HUES48 (cell line): ENCODE results near the gene PATJ.
"Not testable (repeated sequence)": the region's sequence is repeated elsewhere in the genome, so short reads cannot be mapped to it uniquely, and the experiment has no call there.

Experiments used
- H3K27ac ChIP-seq: one replicate; pipeline ENCODE4 v1.7.0; 2013; ENCODE audit warnings: low read depth, low read length, inconsistent platforms
- H3K27me3 ChIP-seq: 2 replicates; pipeline ENCODE4 v1.6.1; 2013; ENCODE audit warnings: mild to moderate bottlenecking, low read length; ENCODE audit not compliant: control insufficient read depth, insufficient read depth
- H3K36me3 ChIP-seq: 2 replicates; pipeline ENCODE4 v1.6.1; 2013; ENCODE audit warnings: low read length; ENCODE audit not compliant: control insufficient read depth, insufficient read depth
- H3K4me1 ChIP-seq: 2 replicates; pipeline ENCODE4 v1.6.1; 2013; ENCODE audit warnings: mild to moderate bottlenecking, low read length; ENCODE audit not compliant: control insufficient read depth, insufficient read depth
- H3K4me3 ChIP-seq: 2 replicates; pipeline ENCODE4 v1.5.1; 2013; ENCODE audit warnings: mild to moderate bottlenecking, low read depth, low read length
- H3K9ac ChIP-seq: 2 replicates; pipeline ENCODE4 v1.6.1; 2013; ENCODE audit warnings: mild to moderate bottlenecking, low read depth, low read length, moderate library complexity
- H3K9me3 ChIP-seq: 2 replicates; pipeline ENCODE4 v1.6.1; 2013; ENCODE audit warnings: low read length; ENCODE audit not compliant: control insufficient read depth, insufficient read depth

The PATJ gene

GRCh38 chr1:61724813-61725694, 17.2 kb upstream of the PATJ start, which contains the start of gene TM2D1:
Gene TM2D1, minus strand, starts transcription at chr1:61725141. Its CDS starts 21 bp downstream, at chr1:61725120.
- H3K4me1 ChIP-seq, result 0 out of 2 replicates have a peak, but pooled peaks cover 6% of the 10 kb centered on the region
- peak within 1 kb of the TSS; percentile 89 for H3K27ac ChIP-seq
- no peaks in the 10 kb centered on the region for H3K27me3 ChIP-seq
- peak within 1 kb of the TSS; percentile 94 for H3K4me3 ChIP-seq
- no peaks in the 10 kb centered on the region for H3K9me3 ChIP-seq
- H3K36me3 ChIP-seq, result peaks cover 7% of the 10 kb centered on the region
- peak within 1 kb of the TSS; percentile 93 for H3K9ac ChIP-seq

GRCh38 chr1:61727544-61727943, 14.7 kb upstream of the PATJ start:
- Histone ChIP-seq H3K27me3 (no peaks in the 10 kb centered on the region), H3K9me3 (no peaks in the 10 kb centered on the region), H3K4me1 (0 out of 2 replicates have a peak, but pooled peaks cover 6% of the 10 kb centered on the region), H3K4me3 (no peak overlapping the region), H3K9ac (no peak overlapping the region), H3K36me3 (no peaks in the 10 kb centered on the region), H3K27ac (no peak overlapping the region)

- not testable (repeated sequence) for H3K27me3 ChIP-seq, H3K36me3 ChIP-seq, H3K4me3 ChIP-seq, H3K4me1 ChIP-seq, H3K27ac ChIP-seq, H3K9ac ChIP-seq, H3K9me3 ChIP-seq
Measured at GRCh38 chr1:61730679-61731078, 11.6 kb upstream of the PATJ start.

- Histone ChIP-seq H3K27me3 (no peaks in the 10 kb centered on the region), H3K36me3 (no peaks in the 10 kb centered on the region), H3K27ac (no peak overlapping the region), H3K4me3 (no peak overlapping the region), H3K9me3 (no peaks in the 10 kb centered on the region), H3K4me1 (no peaks in the 10 kb centered on the region), H3K9ac (no peak overlapping the region)
Measured at GRCh38 chr1:61732726-61733125, 9.6 kb upstream of the PATJ start.

GRCh38 chr1:61740751-61741700, 1.3 kb upstream of the PATJ start:
- Histone ChIP-seq H3K27me3 (no peaks in the 10 kb centered on the region), H3K36me3 (no peaks in the 10 kb centered on the region), H3K27ac (peak overlapping the region; percentile 84), H3K4me3 (peak overlapping the region; percentile 95), H3K4me1 (peaks cover 10% of the 10 kb centered on the region), H3K9ac (peak overlapping the region; percentile 81), H3K9me3 (no peaks in the 10 kb centered on the region)

- Histone ChIP-seq H3K9me3 (no peaks in the 10 kb centered on the region), H3K4me3 (peak overlapping the region; percentile 95), H3K9ac (peak overlapping the region; percentile 85), H3K36me3 (no peaks in the 10 kb centered on the region), H3K4me1 (peaks cover 24% of the 10 kb centered on the region), H3K27ac (peak overlapping the region; percentile 84), H3K27me3 (no peaks in the 10 kb centered on the region)
Measured at GRCh38 chr1:61742620-61743430, 545 bp downstream of the PATJ start.

- H3K4me3 ChIP-seq, result peak overlapping the region; percentile 95
- no peaks in the 10 kb centered on the region for H3K27me3 ChIP-seq
- no peaks in the 10 kb centered on the region for H3K9me3 ChIP-seq
- no peaks in the 10 kb centered on the region for H3K36me3 ChIP-seq
- peak overlapping the region; percentile 85 for H3K9ac ChIP-seq
- H3K27ac ChIP-seq, result peak overlapping the region; percentile 84
- peaks cover 24% of the 10 kb centered on the region for H3K4me1 ChIP-seq
Measured at GRCh38 chr1:61743431-61743705, 1.1 kb downstream of the PATJ start.

GRCh38 chr1:61743716-61744580, 1.7 kb downstream of the PATJ start:
- Histone ChIP-seq H3K27me3 (no peaks in the 10 kb centered on the region), H3K9me3 (no peaks in the 10 kb centered on the region), H3K4me1 (peaks cover 24% of the 10 kb centered on the region), H3K27ac (no peak overlapping the region), H3K4me3 (peak overlapping the region; percentile 95), H3K9ac (peak overlapping the region; percentile 85), H3K36me3 (no peaks in the 10 kb centered on the region)

- Histone ChIP-seq H3K27ac (peak overlapping the region; percentile 59), H3K4me3 (no peak overlapping the region), H3K9ac (peak overlapping the region; percentile 26; the same call in 1 of the 2 replicates), H3K9me3 (no peaks in the 10 kb centered on the region), H3K27me3 (no peaks in the 10 kb centered on the region), H3K36me3 (no peaks in the 10 kb centered on the region), H3K4me1 (peaks cover 20% of the 10 kb centered on the region)
Measured at GRCh38 chr1:61746813-61747212, 4.5 kb downstream of the PATJ start.

GRCh38 chr1:61748566-61748965, 6.3 kb downstream of the PATJ start:
- H3K9me3 ChIP-seq, result no peaks in the 10 kb centered on the region
- no peak overlapping the region for H3K27ac ChIP-seq
- H3K4me3 ChIP-seq, result no peak overlapping the region
- H3K9ac ChIP-seq, result no peak overlapping the region
- H3K4me1 ChIP-seq, result peaks cover 30% of the 10 kb centered on the region
- H3K27me3 ChIP-seq, result no peaks in the 10 kb centered on the region
- H3K36me3 ChIP-seq, result no peaks in the 10 kb centered on the region
